GF-D8 (cell line): ENCODE data around the gene RNF212B.
A peak's percentile ranks its signal among the peaks of the same experiment; 100 is the strongest.
"Not testable (repeated sequence)": the region's sequence is repeated elsewhere in the genome, so short reads cannot be mapped to it uniquely, and the experiment has no call there.

Experiments used
- DNase-seq: peaks from one replicate; lab custom pipeline; 2025; lab: John Stamatoyannopoulos, UW

The RNF212B gene

DNA sequence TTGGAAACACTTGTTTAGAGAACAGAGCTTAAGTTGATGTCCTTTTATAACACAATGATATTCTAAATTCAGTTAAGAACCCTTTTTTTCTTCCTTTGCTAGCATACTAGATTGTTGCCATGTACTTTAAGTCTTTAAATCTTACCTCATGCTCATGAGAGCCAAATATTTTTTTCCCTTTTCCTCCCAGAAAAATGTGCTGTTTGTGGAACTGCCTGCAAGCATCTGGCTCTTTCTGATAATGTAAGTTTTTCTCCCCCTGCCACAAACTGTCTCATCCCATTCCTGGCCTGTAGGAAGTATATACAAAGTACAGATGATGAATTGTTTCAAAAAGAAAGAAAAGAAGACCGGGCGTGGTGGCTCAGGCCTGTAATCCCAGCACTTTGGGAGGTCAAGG, 5.3 kb downstream of the RNF212B start:
- no peak for DNase-seq

GRCh38 chr14:23245282-23245681, 7.5 kb downstream of the RNF212B start:
- DNase-seq = no peak

DNA sequence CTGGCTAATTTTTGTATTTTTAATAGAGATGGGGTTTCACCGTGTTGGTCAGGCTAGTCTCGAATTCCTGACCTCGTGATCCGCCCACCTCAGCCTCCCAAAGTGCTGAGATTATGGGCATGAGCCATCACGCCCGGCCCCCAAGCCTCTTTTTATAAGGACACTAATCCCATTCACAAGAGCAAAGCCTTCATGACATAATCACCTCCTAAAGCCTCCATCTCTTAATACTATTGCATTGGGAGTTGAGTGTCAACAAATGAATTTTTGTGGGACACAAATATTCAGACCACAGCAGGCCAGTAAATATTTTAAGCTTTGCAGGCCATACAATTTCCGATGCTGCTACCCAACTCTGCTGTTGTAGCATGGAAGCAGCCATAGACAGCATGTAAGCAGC, 10.9 kb downstream of the RNF212B start:
- no peak for DNase-seq

GRCh38 chr14:23249824-23250223, 12.1 kb downstream of the RNF212B start:
- no peak for DNase-seq

DNA sequence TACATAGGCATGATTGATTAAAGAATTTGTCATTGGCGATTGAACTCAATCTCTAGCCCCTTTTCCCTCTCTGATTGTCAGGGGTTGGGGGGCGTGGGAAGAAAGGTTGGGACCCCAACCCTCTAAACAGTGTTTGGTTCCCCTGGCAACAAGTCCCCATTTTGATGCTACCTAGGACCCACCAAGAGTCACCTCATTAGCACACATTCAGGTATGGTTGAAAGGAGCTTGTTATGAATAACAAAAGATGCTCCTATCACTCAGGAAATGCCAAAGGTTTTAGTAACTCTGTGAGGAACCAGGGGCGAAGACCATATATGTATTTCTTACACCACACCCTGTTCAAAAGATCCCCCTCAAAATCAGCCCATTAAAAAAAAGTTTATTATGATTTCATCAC, 14.3 kb downstream of the RNF212B start:
- DNase-seq = no peak

DNA sequence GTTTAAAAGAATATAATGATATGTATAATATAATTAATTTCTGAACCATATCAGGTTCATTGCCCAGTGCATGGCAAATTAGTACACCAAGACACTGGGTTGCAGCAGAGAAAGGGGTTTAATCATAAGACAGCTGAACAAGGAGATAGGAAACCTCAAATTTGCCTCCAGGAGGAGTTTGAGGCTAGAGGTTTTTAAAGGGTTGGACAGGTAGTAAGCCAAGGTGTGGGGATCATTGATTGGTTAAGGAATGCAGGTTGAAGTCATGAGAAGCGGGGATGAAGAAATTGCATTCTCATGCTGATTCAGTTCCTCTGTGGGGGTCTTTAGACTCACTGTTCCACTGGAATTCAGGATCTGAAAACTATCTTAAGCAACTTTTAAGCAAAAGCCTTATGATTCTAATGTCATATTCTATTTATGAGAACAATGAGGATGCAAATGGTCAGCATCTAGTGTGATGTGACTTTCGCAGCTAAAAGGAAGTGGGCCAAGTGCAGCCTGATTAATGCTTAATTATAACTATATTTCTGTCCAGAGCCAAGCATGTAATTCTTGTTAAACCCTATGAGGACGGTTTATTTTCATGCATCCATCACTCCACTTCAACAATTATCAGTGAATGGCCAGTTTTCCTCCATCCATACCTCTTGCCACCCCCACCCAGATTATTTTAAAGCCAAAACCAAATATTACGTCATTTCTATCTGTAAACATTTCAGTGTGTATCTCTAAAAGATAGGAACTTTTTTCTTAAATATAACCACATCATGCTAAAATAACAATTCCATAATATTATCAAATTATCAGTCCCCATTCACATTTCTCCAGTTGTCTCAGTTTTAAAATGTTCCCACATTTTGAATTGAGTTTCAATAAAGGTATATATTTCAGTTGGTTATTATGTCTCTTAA, 14.9 kb downstream of the RNF212B start:
- no peak for DNase-seq

DNA sequence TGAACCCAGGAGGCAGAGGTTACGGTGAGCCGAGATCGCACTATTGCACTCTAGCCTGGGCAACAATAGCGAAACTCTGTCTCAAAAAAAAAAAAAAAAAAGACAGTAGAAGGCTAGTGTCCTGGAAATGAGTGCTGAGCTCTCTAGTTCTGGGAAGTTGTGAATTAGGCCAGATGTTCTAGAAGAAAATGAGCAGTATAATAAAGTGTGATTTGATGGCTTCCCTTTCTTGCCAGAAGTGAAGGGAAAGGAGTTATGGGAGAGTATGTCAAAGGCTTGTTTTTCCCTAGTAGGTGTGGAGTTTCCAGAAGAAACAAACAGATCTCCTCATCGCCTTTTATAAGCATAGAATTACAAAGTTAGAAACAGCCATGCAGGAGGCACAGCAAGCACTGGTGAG, 20.5 kb downstream of the RNF212B start:
- no peak for DNase-seq

- no peak for DNase-seq
Observed at GRCh38 chr14:23259426-23259825, 21.7 kb downstream of the RNF212B start.

- DNase-seq = not testable (repeated sequence)
Observed at GRCh38 chr14:23260849-23261248, 23.1 kb downstream of the RNF212B start.

DNA sequence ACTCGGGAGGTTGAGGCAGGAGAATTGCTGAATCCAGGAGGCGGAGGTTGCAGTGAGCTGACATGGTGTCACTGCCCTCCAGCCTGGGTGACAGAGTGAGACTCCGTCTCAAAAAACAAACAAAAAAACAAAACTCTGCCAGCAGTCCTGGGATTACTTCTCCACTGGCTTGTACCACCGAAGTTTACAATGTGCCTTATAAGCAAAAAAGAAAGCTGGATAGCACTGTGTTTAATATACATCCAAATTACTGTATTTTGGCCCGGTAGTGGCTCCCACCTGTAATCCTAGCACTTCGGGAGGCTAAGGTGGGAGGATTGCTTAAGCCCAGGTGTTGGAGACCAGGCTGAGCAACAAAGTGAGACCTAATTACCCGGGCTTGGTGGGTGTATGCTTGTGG, 31.5 kb downstream of the RNF212B start:
- DNase-seq = no peak

DNA sequence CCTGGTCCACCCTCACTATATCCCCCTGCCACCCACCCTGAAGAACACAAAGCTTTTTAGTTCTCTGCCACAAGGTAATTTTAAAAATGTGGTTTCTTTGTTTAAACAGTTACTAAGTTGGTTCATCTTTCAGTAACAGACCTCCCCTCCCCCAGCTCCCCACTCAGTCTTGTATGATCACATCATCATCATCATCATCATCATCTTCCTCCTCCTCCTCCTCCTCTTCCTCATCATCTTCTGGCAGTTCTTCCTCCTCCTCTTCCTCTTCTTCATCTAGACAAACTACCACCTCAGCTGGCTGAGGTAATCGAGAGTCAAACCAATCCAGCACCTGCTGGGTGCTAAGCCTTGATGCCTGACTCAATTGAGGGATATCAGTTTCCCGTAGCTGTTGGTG, 37.7 kb downstream of the RNF212B start:
- no peak for DNase-seq

DNA sequence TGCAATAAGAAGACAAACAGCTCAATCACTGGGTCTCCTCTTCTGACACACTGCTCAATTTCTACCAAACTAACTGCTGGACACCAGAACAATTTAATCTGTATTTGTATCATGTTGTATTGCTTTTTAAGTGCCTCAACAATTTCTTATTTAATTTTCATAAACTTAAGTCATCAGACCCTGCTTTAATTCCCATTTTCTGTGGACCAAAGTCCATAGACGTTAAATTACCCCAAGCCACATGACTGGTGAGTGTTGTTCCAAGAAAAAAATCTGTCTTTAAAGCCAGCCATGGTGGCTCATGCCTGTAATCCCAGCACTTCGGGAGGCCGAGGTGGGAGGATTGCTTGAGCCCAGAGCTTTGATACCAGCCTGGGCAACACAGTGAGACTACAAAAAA, 39.5 kb downstream of the RNF212B start:
- no peak for DNase-seq

DNA sequence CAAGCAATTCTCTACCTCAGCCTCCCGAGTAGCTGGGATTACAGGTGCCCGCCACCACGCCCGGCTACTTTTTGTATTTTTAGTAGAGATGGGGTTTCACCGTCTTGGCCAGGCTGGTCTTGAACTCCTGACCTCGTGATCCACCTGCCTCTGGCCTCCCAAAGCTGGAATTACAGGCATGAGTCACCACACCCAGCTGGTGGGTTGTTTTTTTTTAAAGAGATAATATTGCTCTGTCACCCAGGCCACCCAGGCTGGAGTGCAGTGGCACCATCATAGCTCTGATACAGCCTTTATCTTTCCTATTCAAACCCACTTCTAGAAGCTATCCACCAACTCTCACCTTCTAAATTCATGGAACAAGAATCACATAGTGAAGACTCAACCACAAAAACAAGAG, 40.2 kb downstream of the RNF212B start:
- not testable (repeated sequence) for DNase-seq

DNA sequence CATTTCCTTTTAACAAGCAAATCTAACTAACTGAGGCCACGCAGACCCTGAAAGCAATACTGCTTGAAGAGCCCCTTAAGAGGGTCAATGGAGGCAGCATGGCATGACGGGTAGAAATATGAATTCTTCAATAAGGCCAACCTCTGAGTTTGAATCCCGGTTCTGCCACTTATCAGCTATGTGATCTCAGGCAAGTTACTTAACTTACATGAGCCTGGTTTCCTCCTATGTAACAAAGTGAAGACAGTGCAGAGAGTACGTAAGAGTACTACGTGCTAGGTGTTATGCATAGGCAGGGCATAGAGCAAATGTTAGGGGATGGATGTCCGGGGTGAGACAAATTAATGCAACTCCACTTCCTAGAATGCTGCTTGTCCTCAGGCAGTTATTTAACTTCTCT, 43.5 kb downstream of the RNF212B start:
- DNase-seq = no peak

- no peak for DNase-seq
Observed at GRCh38 chr14:23284654-23285529, 47.2 kb downstream of the RNF212B start.

GRCh38 chr14:23285530-23286019, 47.8 kb downstream of the RNF212B start:
- DNase-seq = no peak

GRCh38 chr14:23286020-23286901, 48.5 kb downstream of the RNF212B start, which contains the start of gene HOMEZ:
HOMEZ (minus strand) TSS chr14:23286132; CDS start chr14:23285952, 180 bp downstream.
- peak; percentile 94 for DNase-seq

DNA sequence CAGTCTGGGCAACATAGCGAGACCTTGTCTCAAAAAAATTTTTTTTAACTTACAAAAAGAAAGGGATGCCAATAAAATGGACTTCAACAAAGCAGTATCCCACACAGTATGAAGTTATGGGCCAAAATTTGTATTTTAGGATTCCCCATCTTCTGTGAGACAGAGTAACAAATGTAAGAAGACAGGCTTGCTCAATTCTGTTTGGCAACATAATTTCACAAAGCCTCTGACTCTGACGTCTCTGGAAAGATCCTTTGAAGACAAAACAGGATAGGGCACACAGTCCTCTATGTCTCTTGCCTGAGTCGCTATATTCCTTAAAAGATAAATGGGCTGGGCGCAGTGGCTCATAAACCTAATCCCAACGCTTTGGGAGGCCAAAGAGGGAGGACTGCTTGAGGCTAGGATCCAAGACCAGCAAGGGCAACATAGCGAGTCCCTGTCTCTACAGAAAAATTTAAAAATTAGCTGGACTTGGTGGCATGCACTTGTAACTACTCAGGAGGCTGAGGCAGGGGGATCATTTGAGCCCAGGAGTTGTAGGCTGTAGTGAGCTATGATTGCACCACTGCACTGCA, 49.3 kb downstream of the RNF212B start:
- no peak for DNase-seq

DNA sequence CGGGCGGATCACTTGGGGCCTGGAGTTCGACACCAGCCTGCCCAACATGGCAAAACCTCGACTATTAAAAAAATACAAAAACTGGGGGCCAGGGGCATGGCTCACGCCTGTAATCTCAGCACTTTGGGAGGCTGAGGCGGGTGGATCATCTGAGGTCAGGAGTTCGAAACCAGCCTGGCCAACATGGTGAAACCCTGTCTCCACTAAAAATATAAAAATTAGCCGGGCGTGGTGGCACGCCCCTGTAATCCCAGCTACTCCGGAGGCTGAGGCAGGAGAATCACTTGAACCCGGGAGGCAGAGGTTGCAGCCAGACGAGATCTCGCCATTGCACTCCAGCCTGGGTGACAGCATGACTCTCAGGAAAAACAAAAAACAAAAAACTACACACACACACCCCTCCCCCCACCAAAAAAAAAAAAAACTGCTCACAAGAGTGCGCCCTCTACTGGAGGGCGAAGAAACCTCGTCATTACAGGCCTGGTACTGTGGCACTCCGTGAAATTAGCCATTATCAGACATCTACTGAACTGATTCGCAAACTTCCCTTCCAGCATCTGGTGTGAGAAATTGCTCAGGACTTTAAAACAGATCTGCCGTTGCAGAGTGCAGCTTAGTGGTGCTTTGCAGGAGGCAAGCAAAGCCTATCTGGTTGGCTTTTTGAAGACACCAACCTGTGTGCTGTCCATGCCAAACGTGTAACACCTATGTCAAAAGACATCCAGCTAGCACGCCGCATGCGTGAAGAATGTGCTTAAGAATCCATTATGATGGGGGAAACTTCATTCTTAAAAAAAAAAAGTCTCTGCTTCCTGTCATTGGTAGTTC, 57.2 kb downstream of the RNF212B start:
- no peak for DNase-seq

DNA sequence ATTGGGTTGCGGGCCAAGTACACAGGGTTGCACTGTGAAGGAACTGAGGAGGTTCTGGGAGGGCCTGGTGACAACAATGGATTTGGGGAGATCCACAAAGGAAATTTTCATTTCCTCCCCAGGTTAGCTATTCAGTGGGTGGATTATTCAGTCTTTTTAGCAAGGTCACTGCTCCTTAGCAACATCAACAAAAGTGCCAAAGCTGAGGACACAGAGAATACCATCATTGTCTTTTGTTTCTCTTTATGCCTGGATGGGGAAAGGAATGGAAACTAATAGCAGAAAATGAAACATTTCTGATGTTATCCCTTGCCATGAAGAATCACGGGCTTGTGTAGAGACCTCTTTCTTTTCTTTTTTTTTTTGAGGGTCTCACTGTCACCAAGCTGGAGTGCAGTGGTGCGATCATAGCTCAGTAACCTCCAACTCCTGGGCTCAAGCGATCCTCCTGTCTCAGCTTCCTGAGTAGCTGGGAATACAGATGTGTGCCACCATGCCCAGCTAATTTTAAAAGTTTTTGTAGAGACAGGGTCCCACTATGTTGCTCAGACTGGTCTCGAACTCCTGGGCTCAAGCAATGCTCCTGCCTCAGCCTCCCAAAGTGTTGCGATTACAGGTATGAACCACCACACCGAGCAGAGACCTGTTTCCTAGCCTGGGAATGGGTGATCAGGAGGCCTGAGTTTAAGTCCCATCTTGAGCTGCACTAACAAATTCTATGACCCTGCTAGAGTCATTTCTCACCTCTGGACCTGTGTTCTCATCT, 58.5 kb downstream of the RNF212B start:
- no peak for DNase-seq
